Inferior parietal cortex (tissue), 1 donor: Measurements from ENCODE around the gene NANOGP8.
"Not testable (repeated sequence)": the region's sequence is repeated elsewhere in the genome, so short reads cannot be mapped to it uniquely, and the experiment has no call there.

Experiments
- DNase-seq: peaks from one replicate; pipeline ENCODE4 v3.0.0-alpha.2; 2016; ENCODE audit errors: extremely low spot score

NANOGP8 gene, protein sequence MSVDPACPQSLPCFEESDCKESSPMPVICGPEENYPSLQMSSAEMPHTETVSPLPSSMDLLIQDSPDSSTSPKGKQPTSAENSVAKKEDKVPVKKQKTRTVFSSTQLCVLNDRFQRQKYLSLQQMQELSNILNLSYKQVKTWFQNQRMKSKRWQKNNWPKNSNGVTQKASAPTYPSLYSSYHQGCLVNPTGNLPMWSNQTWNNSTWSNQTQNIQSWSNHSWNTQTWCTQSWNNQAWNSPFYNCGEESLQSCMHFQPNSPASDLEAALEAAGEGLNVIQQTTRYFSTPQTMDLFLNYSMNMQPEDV

DNA sequence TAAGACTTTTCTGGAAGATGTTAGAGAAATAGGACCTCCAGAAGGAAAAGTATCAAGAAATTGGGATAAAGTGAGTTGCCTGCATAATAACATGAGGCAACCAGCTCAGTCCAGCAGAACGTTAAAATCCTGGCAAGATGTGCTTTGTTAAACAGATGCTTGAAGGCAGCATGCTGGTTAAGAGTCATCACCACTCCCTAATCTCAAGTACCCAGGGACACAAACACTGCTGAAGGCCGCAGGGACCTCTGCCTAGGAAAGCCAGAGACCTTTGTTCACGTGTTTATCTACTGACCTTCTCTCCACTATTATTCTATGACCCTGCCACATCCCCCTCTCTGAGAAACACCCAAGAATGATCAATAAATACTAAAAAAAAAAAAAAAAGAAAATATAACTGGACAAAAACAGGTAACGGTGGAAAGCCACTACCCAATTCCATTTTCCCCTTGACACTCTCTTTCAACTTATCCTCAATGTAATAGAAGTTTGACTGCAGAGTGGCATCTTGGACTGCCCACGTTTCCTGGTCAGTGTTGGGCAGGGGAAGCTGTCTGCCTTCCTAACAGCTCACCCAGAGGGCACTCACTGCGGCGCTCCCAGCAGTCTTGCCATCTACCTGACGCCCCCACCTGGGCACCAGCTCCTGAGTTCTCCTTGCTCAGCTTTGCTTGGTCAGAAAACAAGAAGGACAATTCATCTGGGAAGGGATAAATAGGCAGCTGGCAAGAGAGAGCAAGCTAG, at the start of gene NANOGP8:
Gene NANOGP8 (minus strand): TSS at position 120 of the 744 bp plus-strand sequence. CDS start 185 bp downstream, outside the sequence.
- DNase-seq, result not testable (repeated sequence)

GRCh38 chr15:35134299-35134698, 49.2 kb upstream of the NANOGP8 start:
- no peak for DNase-seq

GRCh38 chr15:35130245-35130644, 45.1 kb upstream of the NANOGP8 start:
- DNase-seq, result no peak

- no peak for DNase-seq
These were observed 44.3 kb upstream of the NANOGP8 start for GRCh38 chr15:35129361-35129760.

GRCh38 chr15:35127717-35128116, 42.6 kb upstream of the NANOGP8 start:
- DNase-seq, result no peak

DNA sequence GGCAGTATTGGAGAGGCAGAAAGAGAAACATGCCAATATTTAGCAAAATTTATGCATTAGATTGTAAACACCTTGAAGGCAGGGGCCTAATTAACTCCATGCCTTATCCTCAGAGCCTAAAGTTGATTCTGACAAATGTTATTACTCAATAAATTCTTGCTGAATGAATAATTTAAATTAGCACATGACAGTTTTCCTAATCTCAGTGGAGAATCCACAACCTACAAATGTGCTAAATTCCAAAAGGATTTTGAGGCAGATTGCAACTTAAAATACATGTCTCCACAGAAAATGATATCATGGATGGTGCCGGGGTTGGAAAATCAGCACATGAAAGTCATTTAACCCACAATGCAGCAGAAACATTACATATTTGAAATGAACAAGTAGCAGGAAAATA, 41.1 kb upstream of the NANOGP8 start:
- no peak for DNase-seq

GRCh38 chr15:35123743-35124142, 38.6 kb upstream of the NANOGP8 start:
- no peak for DNase-seq

DNA sequence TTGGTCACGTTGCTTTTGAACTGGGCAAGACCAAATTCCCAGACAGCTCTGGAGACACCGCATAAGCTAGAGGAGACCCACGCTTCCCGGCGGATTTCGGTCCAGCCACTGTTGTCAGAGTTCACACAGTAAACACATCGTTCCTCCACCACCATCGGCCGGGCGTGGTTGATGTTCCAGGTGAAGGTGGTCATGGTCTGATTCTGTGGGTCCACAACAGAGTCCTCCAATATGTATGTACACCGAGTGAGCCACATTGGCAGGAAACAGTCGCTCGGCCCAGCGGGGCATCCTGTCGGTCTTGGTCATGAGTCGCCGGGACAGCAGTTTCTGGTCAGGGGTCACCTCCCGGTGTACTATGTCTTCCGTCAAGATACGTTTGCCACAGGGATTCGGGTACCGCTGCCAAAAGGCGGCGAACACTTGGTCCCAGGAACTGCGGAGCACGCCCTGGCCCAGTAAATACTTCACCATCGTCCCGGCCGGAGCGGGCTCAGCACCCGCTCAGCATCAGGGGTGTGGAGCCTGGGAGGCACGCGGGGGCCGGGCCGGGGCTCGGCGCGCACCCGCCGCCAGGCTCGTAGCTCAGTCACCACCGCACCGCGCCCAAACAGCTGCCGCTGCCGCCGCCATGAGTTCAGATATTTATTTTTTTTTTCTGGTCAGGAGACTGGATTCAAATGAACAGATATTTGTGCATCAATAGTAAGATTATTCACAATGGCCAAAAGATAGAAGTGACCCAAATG, 36.7 kb upstream of the NANOGP8 start:
- DNase-seq, result no peak

GRCh38 chr15:35120173-35120572, 35.1 kb upstream of the NANOGP8 start:
- DNase-seq, result no peak

GRCh38 chr15:35118960-35119359, 33.9 kb upstream of the NANOGP8 start:
- no peak for DNase-seq

DNA sequence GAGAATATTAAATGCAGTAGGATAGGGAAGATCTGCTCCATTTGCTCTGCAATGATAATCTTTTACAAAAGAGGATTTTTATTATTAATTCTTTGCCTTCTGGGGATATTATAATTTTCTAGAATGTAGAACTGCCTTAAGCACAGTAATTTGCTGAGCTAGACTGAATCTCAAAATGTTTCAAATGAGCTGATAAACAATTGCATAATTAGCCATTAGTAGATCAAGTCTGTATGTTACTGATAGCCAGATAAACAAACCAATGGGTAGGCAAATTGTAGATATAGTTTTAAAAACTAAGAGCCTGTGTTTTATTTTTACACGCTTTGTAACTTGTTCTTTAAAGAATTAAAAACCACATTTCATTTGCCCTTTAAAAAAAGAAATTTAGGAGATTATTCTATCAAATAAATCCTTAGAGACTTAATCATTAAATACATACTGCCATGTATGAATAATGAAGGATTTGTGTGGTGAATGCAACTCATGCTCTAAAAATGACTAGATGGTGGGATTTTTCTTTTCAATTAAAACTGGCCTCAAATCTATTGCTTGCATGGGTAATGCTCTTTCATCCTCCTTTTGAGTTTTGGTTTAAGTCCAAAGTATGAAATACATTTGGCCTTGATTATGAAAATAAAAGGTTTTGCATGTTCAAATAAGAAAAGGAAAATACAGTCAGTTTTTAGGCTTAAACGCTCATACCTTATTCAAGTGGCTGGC, 32.6 kb upstream of the NANOGP8 start:
- DNase-seq, result no peak

DNA sequence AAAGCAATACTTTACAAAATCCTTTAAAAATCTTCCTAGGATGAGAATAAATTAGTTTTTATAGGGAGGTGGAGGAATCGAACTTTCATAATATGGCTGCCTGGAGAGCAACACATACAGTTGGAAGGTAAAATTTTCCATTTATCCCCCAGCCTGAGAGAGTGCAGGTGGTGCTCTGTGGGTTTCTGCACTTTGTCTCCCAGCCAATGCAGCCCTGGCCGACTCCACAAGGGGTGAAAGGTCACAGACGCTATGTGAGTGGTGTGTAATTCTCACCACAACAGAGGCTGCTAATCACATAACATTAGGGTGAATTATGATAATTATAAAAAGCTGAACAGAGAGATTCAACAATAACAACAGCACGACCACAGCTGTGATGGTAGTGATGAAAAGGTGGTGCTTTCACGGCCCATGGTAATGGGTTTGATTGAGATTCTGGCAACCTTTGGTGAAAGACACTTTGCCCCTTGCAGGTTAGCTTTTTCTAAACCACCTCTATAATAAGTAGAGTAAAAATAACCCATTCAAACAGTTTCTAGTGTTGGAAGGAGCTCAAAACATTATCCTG, 30.1 kb upstream of the NANOGP8 start:
- DNase-seq, result no peak

GRCh38 chr15:35112346-35112745, 27.3 kb upstream of the NANOGP8 start:
- DNase-seq, result no peak

GRCh38 chr15:35111861-35112260, 26.8 kb upstream of the NANOGP8 start:
- no peak for DNase-seq

DNA sequence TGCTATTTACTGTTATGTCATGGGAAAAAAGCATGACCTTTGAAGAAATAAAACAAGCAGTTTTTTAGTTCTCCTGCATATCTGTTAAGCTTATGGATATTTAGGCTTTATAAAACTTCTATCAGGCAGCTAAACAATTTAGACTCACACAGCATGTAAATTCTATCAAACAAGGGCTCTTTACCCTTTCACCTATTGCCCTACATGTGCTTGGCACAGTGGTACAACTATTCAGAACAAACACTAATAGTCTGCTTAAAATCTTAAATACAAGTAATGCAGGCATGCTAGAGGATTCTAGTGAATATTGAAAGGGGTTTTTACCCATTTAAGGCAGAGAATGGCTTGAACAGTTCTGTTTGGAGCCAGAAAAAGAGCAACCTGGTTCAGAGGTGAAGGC, 23.4 kb upstream of the NANOGP8 start:
- DNase-seq, result no peak

- no peak for DNase-seq
These were observed 22.5 kb upstream of the NANOGP8 start for GRCh38 chr15:35107561-35107960.

- no peak for DNase-seq
These were observed 22.0 kb upstream of the NANOGP8 start for GRCh38 chr15:35107122-35107521.

DNA sequence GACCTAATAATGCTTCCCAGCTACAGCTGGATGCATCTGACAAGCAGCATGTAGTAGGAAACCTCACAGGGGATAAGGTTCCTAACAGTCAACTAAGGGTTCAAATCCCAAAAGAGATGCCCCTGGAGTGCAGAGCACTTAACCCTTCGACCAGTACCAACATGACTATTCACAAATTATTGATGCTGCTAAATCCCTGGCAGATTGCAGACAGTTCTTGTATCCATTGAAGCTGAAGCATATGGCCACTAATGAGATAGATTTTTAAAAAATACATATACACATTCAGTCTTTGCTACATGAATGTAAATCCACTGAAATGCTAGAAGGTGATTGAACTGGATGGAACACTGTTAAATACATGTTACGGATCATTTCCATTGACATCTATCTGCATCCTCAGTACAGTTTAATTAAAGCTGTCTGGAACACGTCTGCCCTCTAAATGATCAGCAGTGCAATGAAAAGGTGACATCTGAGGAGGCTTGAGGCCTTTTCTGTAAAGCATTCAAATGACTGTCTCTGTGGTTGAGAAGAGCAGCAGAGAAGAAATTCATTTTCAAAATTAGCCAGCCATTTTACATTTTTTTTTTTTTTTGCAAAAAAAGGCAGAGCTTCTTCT, 19.5 kb upstream of the NANOGP8 start:
- no peak for DNase-seq

DNA sequence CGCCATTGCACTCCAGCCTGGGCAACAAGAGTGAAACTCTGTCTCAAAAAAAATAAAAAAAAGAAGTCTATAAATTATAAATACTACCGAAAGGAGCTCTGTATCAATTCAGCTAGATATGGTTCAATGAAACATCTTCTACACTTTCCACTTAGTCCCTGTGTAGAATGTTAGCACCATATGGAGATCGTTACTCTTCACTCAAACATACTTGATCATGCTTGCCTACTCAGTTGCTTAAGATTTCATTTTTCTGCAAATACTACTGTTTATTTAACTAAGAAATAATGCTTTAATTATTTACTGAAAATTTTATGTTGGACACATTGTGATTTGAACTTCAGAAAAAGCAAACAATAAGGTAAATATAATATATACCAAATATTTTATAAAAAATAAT, 17.1 kb upstream of the NANOGP8 start:
- DNase-seq, result no peak

DNA sequence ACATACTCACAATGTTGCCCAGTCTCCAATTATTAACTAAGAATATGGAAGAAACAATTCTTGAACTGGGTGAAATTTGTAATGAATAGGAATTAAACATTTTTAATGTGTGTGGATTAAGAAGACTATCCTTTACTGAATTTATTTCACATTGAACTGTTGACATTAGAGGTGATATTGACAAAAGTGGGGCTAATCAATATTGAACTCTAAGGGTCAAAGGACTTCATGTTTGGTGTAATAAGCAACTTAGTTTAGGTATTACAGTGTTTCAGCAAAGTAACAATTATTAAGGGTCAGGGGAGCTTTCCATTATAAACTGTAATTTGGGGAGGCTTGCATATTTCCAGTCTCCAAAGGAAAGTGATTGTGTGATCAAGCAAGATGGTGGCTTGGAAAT, 16.2 kb upstream of the NANOGP8 start:
- DNase-seq, result no peak

DNA sequence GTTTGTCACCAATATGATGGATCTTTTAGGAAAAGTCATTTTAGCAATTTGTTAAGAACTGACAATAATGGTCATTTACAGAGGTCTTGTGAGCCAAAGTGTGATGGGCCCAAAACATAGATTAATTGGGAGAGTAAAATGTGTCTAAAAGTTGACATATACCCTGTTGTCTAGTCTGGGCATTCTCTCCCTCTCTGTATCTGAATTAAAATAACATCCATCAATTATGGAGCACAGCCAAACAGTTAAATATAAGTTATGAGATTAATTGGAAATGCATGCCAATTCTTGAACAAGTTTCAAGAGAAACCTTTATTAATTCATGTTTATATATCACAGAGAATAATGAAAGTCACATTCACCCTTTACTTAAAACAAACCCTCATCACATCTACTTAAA, 13.6 kb upstream of the NANOGP8 start:
- DNase-seq, result no peak
